Activated CD4-positive, alpha-beta memory T cell treated with anti-CD3 and anti-CD28 coated beads for 36 hours (primary cell): ENCODE measurements around the gene UPF3A. TPM values are rescaled to one million over a fixed set of nuclear protein-coding genes. Genes with fewer than 3 reads are reported as not detected.

Experiments
- CTCF ChIA-PET: fragments of 350-600 bp; sonication (Branson Sonifier 250); formaldehyde crosslinking; loops from one replicate; lab custom pipeline; 2021; ENCODE audit warnings: antibody characterized with exemption, inconsistent platforms; lab: Charles Lee
- POLR2A ChIA-PET: fragments of 350-600 bp; sonication (Branson Sonifier 250); formaldehyde crosslinking; loops from one replicate; lab custom pipeline; 2021; ENCODE audit warnings: antibody characterized with exemption; lab: Charles Lee
- DNase-seq: peaks from one replicate; pipeline ENCODE4 v3.0.0-alpha.2; 2020
- H3K27ac Mint-ChIP-seq: one replicate; pipeline ENCODE4 v1.8.0; 2021; ENCODE audit warnings: mixed read lengths
- H3K27me3 Mint-ChIP-seq: one replicate; pipeline ENCODE4 v1.8.0; 2021; ENCODE audit warnings: mixed read lengths
- H3K36me3 Mint-ChIP-seq: one replicate; pipeline ENCODE4 v1.8.0; 2021; ENCODE audit warnings: mixed read lengths
- H3K4me1 Mint-ChIP-seq: one replicate; pipeline ENCODE4 v1.8.0; 2021; ENCODE audit warnings: low read depth, mixed read lengths
- H3K4me3 Mint-ChIP-seq: one replicate; pipeline ENCODE4 v1.8.0; 2021; ENCODE audit warnings: mild to moderate bottlenecking, mixed read lengths
- H3K9me3 Mint-ChIP-seq: one replicate; pipeline ENCODE4 v1.8.0; 2021; ENCODE audit warnings: mixed read lengths
- intact Hi-C: fragments of 100-400 bp; cut with micrococcal nuclease; formaldehyde crosslinking; loops from one replicate; pipeline ENCODE4 v1.15.1; 2023
- total RNA-seq, 2 experiments: library from RNA; stranded (reverse); gene quantifications; one replicate each; pipeline ENCODE4 v1.2.3, GENCODE V29; 2021

The UPF3A gene
- total RNA-seq, 2 experiments from 2014 or later = 46.8 to 48.5 TPM

DNA sequence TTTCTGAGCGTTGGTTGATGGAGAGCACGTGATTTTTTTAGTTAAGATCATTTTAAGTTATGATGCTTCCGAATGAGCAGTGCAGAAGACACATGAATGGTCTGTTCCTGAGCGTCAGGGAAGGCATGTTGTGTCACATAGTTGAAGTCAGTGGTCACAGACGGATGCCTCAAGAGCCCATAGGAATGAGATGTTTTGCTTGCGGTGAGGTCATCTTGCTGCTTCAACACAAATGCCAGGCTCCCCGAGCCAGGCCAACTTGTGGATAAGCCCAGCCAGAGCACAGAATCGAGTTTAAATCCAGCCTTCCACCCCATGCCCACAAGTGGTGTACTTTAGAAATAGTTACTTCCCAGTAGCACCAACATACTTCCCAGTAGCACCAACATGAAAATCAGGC lies 5.4 kb downstream of the UPF3A start:
- Mint-ChIP-seq H3K9me3 (no peaks in the 10 kb centered on the region), H3K36me3 (peaks cover 46% of the 10 kb centered on the region), H3K4me1 (peaks cover 28% of the 10 kb centered on the region), H3K4me3 (no peak overlapping the region), H3K27ac (no peak overlapping the region), H3K27me3 (no peaks in the 10 kb centered on the region)
- no peak for DNase-seq
- ChIA-PET POLR2A (no interaction called here), CTCF (no interaction called here)
- intact Hi-C loops = no loop called here

GRCh38 chr13:114288157-114288591 lies 6.8 kb downstream of the UPF3A start:
- Mint-ChIP-seq H3K27me3 (no peaks in the 10 kb centered on the region), H3K27ac (no peak overlapping the region), H3K9me3 (no peaks in the 10 kb centered on the region), H3K4me1 (peaks cover 28% of the 10 kb centered on the region), H3K36me3 (peaks cover 52% of the 10 kb centered on the region), H3K4me3 (no peak overlapping the region)
- intact Hi-C loops = no loop called here
- no peak for DNase-seq
- ChIA-PET POLR2A (no interaction called here), CTCF (no interaction called here)

- Mint-ChIP-seq H3K27ac (no peak overlapping the region), H3K4me3 (no peak overlapping the region), H3K36me3 (peaks cover 40% of the 10 kb centered on the region), H3K4me1 (peaks cover 11% of the 10 kb centered on the region), H3K9me3 (no peaks in the 10 kb centered on the region), H3K27me3 (no peaks in the 10 kb centered on the region)
- POLR2A ChIA-PET = no interaction called here
- intact Hi-C loops = no loop called here
- CTCF ChIA-PET = no interaction called here
- DNase-seq = no peak
These were observed 15.0 kb downstream of the UPF3A start for GRCh38 chr13:114296448-114296847.

GRCh38 chr13:114296902-114297301 lies 15.5 kb downstream of the UPF3A start:
- DNase-seq = no peak
- H3K27me3 Mint-ChIP-seq = no peaks in the 10 kb centered on the region
- no peaks in the 10 kb centered on the region for H3K9me3 Mint-ChIP-seq
- H3K27ac Mint-ChIP-seq = no peak overlapping the region
- H3K36me3 Mint-ChIP-seq = peaks cover 40% of the 10 kb centered on the region
- CTCF ChIA-PET = no interaction called here
- no peak overlapping the region for H3K4me3 Mint-ChIP-seq
- peaks cover 11% of the 10 kb centered on the region for H3K4me1 Mint-ChIP-seq
- intact Hi-C loops = no loop called here
- POLR2A ChIA-PET = no interaction called here

DNA sequence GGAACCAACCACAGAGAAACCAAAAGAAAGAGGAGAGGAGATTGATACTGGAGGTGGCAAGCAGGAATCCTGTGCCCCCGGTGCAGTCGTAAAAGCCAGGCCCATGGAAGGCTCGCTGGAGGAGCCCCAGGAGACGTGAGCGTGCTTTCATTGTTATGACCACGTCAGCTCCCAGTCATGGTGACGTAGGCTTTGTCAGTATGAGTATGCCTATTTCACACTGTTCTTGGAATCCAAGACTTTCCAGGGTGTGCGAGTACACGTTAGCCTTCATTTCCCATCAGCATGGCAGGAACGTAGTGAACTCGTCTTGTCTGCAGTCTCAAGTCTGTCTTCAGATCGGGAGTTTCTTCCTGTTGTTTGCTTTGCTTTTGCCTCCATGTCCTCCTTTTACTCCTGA lies 17.5 kb downstream of the UPF3A start:
- no peaks in the 10 kb centered on the region for H3K27me3 Mint-ChIP-seq
- H3K4me3 Mint-ChIP-seq = no peak overlapping the region
- H3K9me3 Mint-ChIP-seq = no peaks in the 10 kb centered on the region
- H3K4me1 Mint-ChIP-seq = peaks cover 3% of the 10 kb centered on the region
- intact Hi-C loops = no loop called here
- ChIA-PET CTCF (no interaction called here), POLR2A (no interaction called here)
- H3K36me3 Mint-ChIP-seq = peaks cover 37% of the 10 kb centered on the region
- H3K27ac Mint-ChIP-seq = no peak overlapping the region
- DNase-seq = no peak

DNA sequence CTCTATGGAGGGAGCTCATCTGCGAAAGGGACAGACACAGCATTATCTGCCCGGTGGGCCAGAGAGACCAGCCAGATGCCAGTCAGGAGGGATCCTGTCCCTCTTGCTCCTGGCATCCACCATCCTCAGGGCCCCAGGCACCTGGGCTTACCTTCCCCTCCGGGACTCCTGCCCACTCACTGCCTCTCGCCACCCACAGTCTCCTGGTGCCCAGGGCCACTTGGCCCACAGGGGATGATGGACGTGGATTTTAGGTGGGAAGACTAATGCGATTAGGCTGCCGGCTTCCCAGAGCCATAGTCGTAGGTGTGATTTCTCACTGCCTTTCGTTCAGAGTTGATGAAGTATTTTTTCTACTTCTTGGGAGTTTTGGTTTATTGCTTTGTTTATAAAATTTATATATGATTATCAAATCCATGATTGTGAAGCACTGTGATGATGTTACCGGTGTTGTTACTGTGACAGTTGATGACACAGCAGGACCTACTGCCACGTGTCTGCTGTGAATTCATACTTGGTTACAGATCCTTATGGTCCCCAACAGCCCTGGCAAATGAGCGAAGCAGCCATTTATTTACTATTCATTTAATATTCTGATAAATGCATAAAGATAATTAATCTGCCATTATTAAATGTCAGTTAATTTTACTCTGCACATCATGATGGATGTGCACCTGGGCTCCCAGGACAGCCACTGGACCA lies 18.4 kb downstream of the UPF3A start:
- peaks cover 36% of the 10 kb centered on the region for H3K36me3 Mint-ChIP-seq
- no peak overlapping the region for H3K27ac Mint-ChIP-seq
- H3K27me3 Mint-ChIP-seq = no peaks in the 10 kb centered on the region
- POLR2A ChIA-PET = no interaction called here
- intact Hi-C loops = no loop called here
- no peak for DNase-seq
- H3K4me3 Mint-ChIP-seq = no peak overlapping the region
- H3K4me1 Mint-ChIP-seq = no peaks in the 10 kb centered on the region
- no peaks in the 10 kb centered on the region for H3K9me3 Mint-ChIP-seq
- CTCF ChIA-PET = no interaction called here

DNA sequence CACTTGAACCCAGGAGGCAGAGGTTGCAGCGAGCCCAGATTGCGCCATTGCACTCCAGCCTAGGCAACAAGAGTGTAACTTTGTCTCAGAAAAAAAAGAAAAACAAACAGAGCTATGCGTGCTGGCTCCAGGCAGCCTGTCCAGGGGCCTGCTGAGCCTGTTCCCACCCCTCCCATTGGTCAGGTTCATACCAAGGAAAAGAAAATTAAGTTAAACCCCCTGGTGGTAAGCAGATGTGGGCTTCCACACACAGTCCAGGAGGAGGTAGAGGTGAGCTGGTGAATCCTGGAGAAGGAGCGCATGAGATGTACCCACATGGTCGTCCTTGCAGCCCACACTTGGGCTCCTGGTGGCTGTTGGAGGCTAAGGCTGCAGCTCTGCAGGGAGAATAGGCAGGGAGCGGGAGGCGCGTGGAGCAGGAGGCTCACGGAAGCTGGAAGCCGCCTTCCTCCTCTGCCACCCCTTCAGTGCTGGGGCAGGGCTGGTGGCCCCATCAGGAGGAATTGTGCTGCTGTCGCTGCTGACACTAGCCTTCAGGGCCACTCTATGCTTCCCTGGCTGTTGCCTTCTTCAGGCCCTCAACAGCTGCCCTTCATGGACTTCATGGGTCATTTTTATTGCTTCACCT lies 22.4 kb downstream of the UPF3A start:
- H3K4me3 Mint-ChIP-seq = no peak overlapping the region
- DNase-seq = no peak
- no peaks in the 10 kb centered on the region for H3K4me1 Mint-ChIP-seq
- H3K36me3 Mint-ChIP-seq = peaks cover 35% of the 10 kb centered on the region
- ChIA-PET POLR2A (interaction anchor here (0.9 kb wide), 1 partner anchor 14 kb away, joined by 3 read pairs; no protein-coding TSS in a partner anchor), CTCF (no interaction called here)
- H3K27me3 Mint-ChIP-seq = no peaks in the 10 kb centered on the region
- intact Hi-C loops = no loop called here
- H3K9me3 Mint-ChIP-seq = no peaks in the 10 kb centered on the region
- H3K27ac Mint-ChIP-seq = no peak overlapping the region

DNA sequence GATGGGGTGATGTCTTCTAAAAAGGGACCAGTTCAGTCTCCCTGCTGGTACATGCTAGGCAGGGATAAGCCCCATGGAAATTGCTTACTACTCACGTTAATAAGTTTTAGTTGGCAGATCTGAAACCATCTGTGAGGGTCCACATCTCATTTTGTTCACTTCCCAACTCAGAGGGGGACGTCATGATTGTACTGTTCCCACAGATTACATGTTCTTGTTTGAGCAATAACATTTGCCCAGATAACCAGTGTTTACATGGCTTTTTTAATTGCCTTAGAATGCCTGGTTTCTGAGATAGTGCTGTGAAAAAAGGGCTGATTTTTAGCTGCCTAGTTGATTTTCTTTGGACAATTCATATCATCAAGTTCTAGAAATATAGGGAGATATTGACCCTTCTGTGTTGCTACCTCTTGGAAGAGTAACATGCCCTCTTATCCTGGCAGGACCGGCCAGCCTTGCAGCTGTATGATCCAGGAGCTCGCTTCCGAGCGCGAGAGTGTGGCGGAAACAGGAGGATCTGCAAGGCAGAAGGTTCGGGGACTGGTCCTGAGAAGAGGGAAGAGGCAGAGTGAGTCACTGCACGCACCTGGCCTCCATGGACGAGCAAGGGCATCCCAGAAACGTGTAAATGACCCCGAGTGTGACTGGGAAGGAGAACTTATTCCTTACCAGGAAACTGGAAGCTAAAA lies 23.1 kb downstream of the UPF3A start:
- peaks cover 30% of the 10 kb centered on the region for H3K36me3 Mint-ChIP-seq
- CTCF ChIA-PET = no interaction called here

DNA sequence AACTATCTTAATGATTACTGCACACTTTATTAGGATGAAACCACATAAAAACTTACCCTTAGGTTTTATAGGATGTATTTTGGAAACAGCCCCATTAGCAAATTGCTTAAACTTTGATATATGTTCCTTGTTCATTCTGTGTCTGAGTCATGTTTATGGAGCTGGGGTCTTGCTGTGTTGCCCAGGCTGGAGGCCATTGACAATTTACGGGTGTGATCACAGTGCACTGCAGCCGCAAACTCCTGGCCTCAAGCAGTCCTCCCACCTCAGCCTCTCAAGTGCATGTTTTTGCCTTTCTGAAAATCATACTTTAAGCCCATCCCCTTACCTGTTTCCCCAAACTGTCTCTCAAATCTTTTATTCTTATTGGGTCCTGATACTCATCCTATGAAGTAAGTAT lies 27.7 kb downstream of the UPF3A start:
- Mint-ChIP-seq H3K9me3 (no peaks in the 10 kb centered on the region), H3K4me3 (no peak overlapping the region), H3K27me3 (no peaks in the 10 kb centered on the region), H3K27ac (no peak overlapping the region), H3K36me3 (peaks cover 13% of the 10 kb centered on the region), H3K4me1 (peaks cover 14% of the 10 kb centered on the region)
- intact Hi-C loops = no loop called here
- ChIA-PET CTCF (no interaction called here), POLR2A (no interaction called here)
- DNase-seq = no peak

More for the DNA sequence above, 23.1 kb downstream of the UPF3A start:
- Mint-ChIP-seq H3K27me3 (no peaks in the 10 kb centered on the region), H3K4me1 (no peaks in the 10 kb centered on the region), H3K4me3 (no peak overlapping the region), H3K9me3 (no peaks in the 10 kb centered on the region), H3K27ac (no peak overlapping the region)
- no peak for DNase-seq
- intact Hi-C loops = no loop called here
- POLR2A ChIA-PET = interaction anchor here (0.9 kb wide), 1 partner anchor 15 kb away, joined by 3 read pairs; no protein-coding TSS in a partner anchor

DNA sequence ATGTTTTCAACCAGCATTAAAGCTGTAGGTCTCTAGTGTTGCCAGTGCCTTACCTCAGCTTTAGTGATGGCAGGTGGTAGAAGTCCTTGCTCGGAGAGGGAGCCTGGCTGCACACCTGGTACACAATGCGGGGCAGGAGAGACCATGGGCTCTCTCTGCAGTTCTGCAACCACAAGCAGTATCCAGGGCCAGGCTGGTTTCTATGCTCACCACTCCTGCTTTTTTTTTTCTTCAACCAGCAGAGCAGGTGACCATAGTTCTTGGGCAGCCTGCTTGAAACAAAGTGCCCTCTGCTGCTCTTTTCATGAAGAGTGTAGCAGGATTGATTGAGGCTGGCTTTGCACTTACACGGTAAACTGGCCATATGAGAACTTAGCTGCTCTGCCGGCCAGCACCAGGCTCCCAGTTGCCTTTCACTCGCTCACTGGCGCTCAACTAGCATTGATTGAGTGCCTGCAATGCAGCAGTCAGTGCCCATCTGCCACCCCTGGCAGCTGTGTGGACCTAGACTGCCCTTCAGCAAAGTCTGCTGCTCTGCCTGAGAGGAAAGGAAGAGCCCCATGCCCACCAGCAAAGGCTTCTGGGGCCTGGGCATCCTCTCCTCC lies 28.5 kb downstream of the UPF3A start:
- Mint-ChIP-seq H3K4me3 (no peak overlapping the region), H3K36me3 (peaks cover 11% of the 10 kb centered on the region), H3K27me3 (no peaks in the 10 kb centered on the region), H3K9me3 (no peaks in the 10 kb centered on the region), H3K27ac (no peak overlapping the region), H3K4me1 (peaks cover 15% of the 10 kb centered on the region)
- ChIA-PET CTCF (interaction anchor here (0.5 to 1.2 kb wide), 3 partner anchors 28 to 368 kb away, joined by 3 read pairs; partner anchors contain the start of gene UPF3A), POLR2A (no interaction called here)
- DNase-seq = no peak
- intact Hi-C loops = no loop called here

DNA sequence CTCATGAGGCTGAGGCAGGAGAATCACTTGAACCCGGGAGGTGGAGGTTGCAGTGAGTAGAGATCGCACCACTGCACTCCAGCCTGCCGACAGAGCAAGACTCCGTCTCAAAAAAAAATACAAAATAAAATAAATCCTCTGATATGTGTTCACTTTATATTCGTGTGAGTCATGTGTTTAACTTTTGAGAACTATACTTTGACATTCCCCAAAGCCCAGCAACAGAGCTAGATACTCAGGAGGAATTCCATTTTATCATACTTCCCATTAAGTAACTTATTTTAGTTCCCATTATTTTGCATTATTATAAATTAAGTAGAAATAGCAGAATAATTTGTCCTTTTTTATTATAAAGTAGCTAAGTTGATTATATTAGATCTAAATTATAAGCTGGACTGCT lies 29.6 kb downstream of the UPF3A start:
- intact Hi-C loops = no loop called here
- Mint-ChIP-seq H3K4me1 (peaks cover 23% of the 10 kb centered on the region), H3K4me3 (no peak overlapping the region), H3K9me3 (no peaks in the 10 kb centered on the region), H3K27ac (no peak overlapping the region), H3K36me3 (peaks cover 17% of the 10 kb centered on the region), H3K27me3 (no peaks in the 10 kb centered on the region)
- no peak for DNase-seq
- POLR2A ChIA-PET = no interaction called here
- CTCF ChIA-PET = interaction anchor here (0.9 to 1.2 kb wide), 3 partner anchors 29 to 82 kb away, joined by 3 read pairs; partner anchors contain the start of gene UPF3A

DNA sequence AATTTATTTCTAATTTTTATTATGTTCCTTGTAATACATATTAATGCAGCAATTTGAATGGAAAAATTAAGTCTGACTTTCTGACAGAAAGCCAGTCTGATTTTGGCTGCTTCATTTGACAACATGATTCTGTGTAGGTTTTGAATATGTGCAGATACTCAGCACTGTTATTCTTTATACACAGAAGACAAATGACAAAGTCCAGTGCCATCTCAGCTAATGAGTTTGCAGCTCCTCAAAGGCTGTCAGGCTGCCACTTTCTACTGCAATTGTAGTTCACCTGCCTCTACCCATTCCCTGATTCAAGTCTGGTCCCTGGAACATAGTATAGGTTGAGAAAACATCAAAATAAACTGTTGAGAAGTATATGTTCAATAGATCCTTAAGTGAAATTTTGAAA lies 30.0 kb downstream of the UPF3A start:
- Mint-ChIP-seq H3K4me1 (peaks cover 23% of the 10 kb centered on the region), H3K27me3 (no peaks in the 10 kb centered on the region), H3K27ac (no peak overlapping the region), H3K36me3 (peaks cover 15% of the 10 kb centered on the region), H3K4me3 (no peak overlapping the region), H3K9me3 (no peaks in the 10 kb centered on the region)
- CTCF ChIA-PET = interaction anchor here (1.1 to 1.2 kb wide), 2 partner anchors 28 to 83 kb away, joined by 3 read pairs; no protein-coding TSS in a partner anchor
- intact Hi-C loops = no loop called here
- DNase-seq = no peak
- POLR2A ChIA-PET = no interaction called here
